Tibial artery (tissue), 4 donors: ENCODE data around the gene CD84.

Experiments used
- DNase-seq, 2 donors: peaks; one replicate each; pipeline ENCODE4 v3.0.0-alpha.2; 2019
- H3K27ac ChIP-seq, 2 donors: fragments of 200-600 bp; sonication (generic) in 1 of 2; 1 replicate in 1 of 2; 2 replicates in 1 of 2; pipeline ENCODE4 v1.5.1; 2018 to 2019; ENCODE audit warnings: mild to moderate bottlenecking in 1 of 2
- H3K27me3 ChIP-seq, 2 donors: fragments of 200-600 bp; sonication (generic) in 1 of 2; one replicate each; pipeline versions ENCODE4 v1.5.1 to v1.6.0; 2016 to 2019
- H3K36me3 ChIP-seq, 3 donors: fragments of 200-600 bp; sonication (generic) in 2 of 3; one replicate each; pipeline ENCODE4 v1.5.1; 2016 to 2019; ENCODE audit warnings: mild to moderate bottlenecking in 2 of 3
- H3K4me1 ChIP-seq, 4 donors: fragments of 200-600 bp; sonication (generic) in 2 of 4; 1 replicate in 3 of 4; 2 replicates in 1 of 4; pipeline ENCODE4 v1.5.1; 2016 to 2019
- H3K4me3 ChIP-seq, 2 donors: fragments of 200-600 bp; sonication (generic) in 1 of 2; 1 replicate in 1 of 2; 2 replicates in 1 of 2; pipeline ENCODE4 v1.5.1; 2018 to 2019; ENCODE audit warnings: mild to moderate bottlenecking in 2 of 2
- H3K9me3 ChIP-seq, 3 donors: fragments of 200-600 bp; sonication (generic) in 1 of 3; one replicate each; pipeline ENCODE4 v1.5.1; 2016 to 2019
- CTCF ChIP-seq, 2 experiments: fragments of 200-600 bp in 1 of 2; fragments of 450-650 bp in 1 of 2; IDR thresholded peaks; one replicate each; pipeline ENCODE4 v1.5.1; 2017 to 2019; ENCODE audit warnings: antibody characterized with exemption in 2 of 2, mild to moderate bottlenecking in 1 of 2, moderate library complexity in 1 of 2
- intact Hi-C: fragments of 100-400 bp; cut with DNase I; formaldehyde crosslinking; loops from one replicate; pipeline ENCODE4 v1.15.0; 2023; ENCODE audit warnings: low total_unique reads

The CD84 gene

GRCh38 chr1:160608514-160608913, 29.2 kb upstream of the CD84 start:
- Histone ChIP-seq H3K27ac (no peak overlapping the region), H3K4me3 (no peak overlapping the region), H3K9me3 (no peaks in the 10 kb centered on the region), H3K4me1 (no peaks in the 10 kb centered on the region), H3K27me3 (peaks cover 0 to 3% of the 10 kb centered on the region in 2 donors), H3K36me3 (no peaks in the 10 kb centered on the region)
- no peak for DNase-seq
- TF ChIP-seq CTCF (IDR thresholded peaks at IDR 0.05) = no peak
- intact Hi-C loops = no loop called here

- no peak for DNase-seq
- Histone ChIP-seq H3K4me3 (no peak overlapping the region), H3K4me1 (no peaks in the 10 kb centered on the region), H3K36me3 (no peaks in the 10 kb centered on the region), H3K27ac (no peak overlapping the region), H3K27me3 (peaks cover 0 to 3% of the 10 kb centered on the region in 2 donors), H3K9me3 (no peaks in the 10 kb centered on the region)
- TF ChIP-seq CTCF (IDR thresholded peaks at IDR 0.05) = no peak
- intact Hi-C loops = no loop called here
These were observed 28.8 kb upstream of the CD84 start for GRCh38 chr1:160608057-160608456.

GRCh38 chr1:160607672-160608032, 28.4 kb upstream of the CD84 start:
- no peaks in the 10 kb centered on the region for H3K9me3 ChIP-seq
- DNase-seq = no peak
- no peak for TF ChIP-seq CTCF (IDR thresholded peaks at IDR 0.05)
- H3K4me1 ChIP-seq = no peaks in the 10 kb centered on the region
- H3K36me3 ChIP-seq = no peaks in the 10 kb centered on the region
- intact Hi-C loops = no loop called here
- H3K27ac ChIP-seq = no peak overlapping the region
- H3K27me3 ChIP-seq = peaks cover 0 to 3% of the 10 kb centered on the region in 2 donors
- no peak overlapping the region for H3K4me3 ChIP-seq

GRCh38 chr1:160607011-160607671, 27.8 kb upstream of the CD84 start:
- Histone ChIP-seq H3K4me1 (no peaks in the 10 kb centered on the region), H3K27ac (no peak overlapping the region), H3K9me3 (no peaks in the 10 kb centered on the region), H3K4me3 (no peak overlapping the region), H3K27me3 (peaks cover 0 to 3% of the 10 kb centered on the region in 2 donors), H3K36me3 (no peaks in the 10 kb centered on the region)
- intact Hi-C loops = no loop called here
- TF ChIP-seq CTCF (IDR thresholded peaks at IDR 0.05) = peak in 1 of 2 experiments; percentile 31
- peak in 1 of 2 donors; percentile 28 for DNase-seq

GRCh38 chr1:160606611-160607010, 27.3 kb upstream of the CD84 start:
- no peak overlapping the region for H3K4me3 ChIP-seq
- peaks cover 0 to 3% of the 10 kb centered on the region in 2 donors for H3K27me3 ChIP-seq
- H3K9me3 ChIP-seq = no peaks in the 10 kb centered on the region
- no peaks in the 10 kb centered on the region for H3K36me3 ChIP-seq
- DNase-seq = no peak
- intact Hi-C loops = no loop called here
- no peak for TF ChIP-seq CTCF (IDR thresholded peaks at IDR 0.05)
- H3K4me1 ChIP-seq = no peaks in the 10 kb centered on the region
- H3K27ac ChIP-seq = no peak overlapping the region
